Keratinocyte (primary cell): Measurements from ENCODE around the gene TRIM25.

Experiments
- EZH2 ChIP-seq: IDR thresholded peaks from one replicate; pipeline ENCODE4 v1.6.1; 2012; ENCODE audit warnings: inconsistent platforms, mild to moderate bottlenecking, low read length, moderate library complexity
- TF ChIP-seq, protein P1 (sequence below), 3 experiments: IDR thresholded peaks in 1 of 3; conservative IDR thresholded peaks in 1 of 3; optimal IDR thresholded peaks in 1 of 3; 2 replicates in 2 of 3; 3 replicates in 1 of 3; pipeline versions ENCODE3 to v1.5.1; 2011; ENCODE audit warnings: low read length in 3 of 3, mild to moderate bottlenecking in 3 of 3, moderate library complexity in 2 of 3, control low read depth in 1 of 3, inconsistent platforms in 1 of 3; ENCODE audit not compliant: insufficient read depth in 2 of 3; ENCODE audit errors: extremely low read depth in 1 of 3

DNA sequence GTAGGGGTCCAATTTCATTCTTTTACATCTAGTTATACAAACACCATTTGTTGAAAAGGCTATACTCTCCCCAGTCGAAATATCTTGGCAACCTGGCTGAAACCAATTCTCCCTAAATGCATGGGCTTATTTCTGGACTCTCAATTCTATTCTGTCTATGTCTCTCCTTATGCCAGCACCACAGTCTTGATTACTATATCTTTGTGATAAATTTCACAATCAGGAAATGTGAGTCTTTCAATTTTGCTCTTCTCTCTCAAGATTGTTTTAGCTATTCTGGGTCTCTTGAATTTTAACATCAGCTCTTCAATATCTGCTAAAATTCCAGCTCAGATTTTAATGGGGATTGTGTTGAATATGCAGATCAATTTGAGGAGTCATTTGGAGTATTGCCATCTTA, 5.9 kb upstream of the TRIM25 start:
- TF ChIP-seq EZH2 = no peak
- TF ChIP-seq, protein P1, sequence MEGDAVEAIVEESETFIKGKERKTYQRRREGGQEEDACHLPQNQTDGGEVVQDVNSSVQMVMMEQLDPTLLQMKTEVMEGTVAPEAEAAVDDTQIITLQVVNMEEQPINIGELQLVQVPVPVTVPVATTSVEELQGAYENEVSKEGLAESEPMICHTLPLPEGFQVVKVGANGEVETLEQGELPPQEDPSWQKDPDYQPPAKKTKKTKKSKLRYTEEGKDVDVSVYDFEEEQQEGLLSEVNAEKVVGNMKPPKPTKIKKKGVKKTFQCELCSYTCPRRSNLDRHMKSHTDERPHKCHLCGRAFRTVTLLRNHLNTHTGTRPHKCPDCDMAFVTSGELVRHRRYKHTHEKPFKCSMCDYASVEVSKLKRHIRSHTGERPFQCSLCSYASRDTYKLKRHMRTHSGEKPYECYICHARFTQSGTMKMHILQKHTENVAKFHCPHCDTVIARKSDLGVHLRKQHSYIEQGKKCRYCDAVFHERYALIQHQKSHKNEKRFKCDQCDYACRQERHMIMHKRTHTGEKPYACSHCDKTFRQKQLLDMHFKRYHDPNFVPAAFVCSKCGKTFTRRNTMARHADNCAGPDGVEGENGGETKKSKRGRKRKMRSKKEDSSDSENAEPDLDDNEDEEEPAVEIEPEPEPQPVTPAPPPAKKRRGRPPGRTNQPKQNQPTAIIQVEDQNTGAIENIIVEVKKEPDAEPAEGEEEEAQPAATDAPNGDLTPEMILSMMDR (optimal IDR thresholded peaks at IDR 0.05 in 1 of 3, IDR thresholded peaks at IDR 0.05 in 1 of 3, conservative IDR thresholded peaks at IDR 0.05 in 1 of 3; ENCODE audit: extremely low read depth in 1 of 3, insufficient read depth in 2 of 3, low read length in 3 of 3) = no peak
